GM13976 (cell line): ENCODE data around the gene CMPK2.

Experiments used
- DNase-seq: peaks from one replicate; pipeline ENCODE4 v3.0.0; 2012; ENCODE audit warnings: low spot score
- CTCF ChIP-seq: IDR thresholded peaks from 2 replicates; pipeline ENCODE4 v1.5.1; 2012; ENCODE audit warnings: borderline replicate concordance, mild to moderate bottlenecking; ENCODE audit not compliant: insufficient read depth; ENCODE audit errors: extremely low read depth, missing control alignments, control extremely low read depth
- in situ Hi-C: fragments of 300-500 bp; cut with MboI; formaldehyde crosslinking; loops from one replicate; pipeline ENCODE4 v1.12.0; 2022; ENCODE audit warnings: low sequenced_read_pairs, mixed read lengths, inconsistent platforms; ENCODE audit not compliant: unreplicated experiment

The CMPK2 gene

DNA sequence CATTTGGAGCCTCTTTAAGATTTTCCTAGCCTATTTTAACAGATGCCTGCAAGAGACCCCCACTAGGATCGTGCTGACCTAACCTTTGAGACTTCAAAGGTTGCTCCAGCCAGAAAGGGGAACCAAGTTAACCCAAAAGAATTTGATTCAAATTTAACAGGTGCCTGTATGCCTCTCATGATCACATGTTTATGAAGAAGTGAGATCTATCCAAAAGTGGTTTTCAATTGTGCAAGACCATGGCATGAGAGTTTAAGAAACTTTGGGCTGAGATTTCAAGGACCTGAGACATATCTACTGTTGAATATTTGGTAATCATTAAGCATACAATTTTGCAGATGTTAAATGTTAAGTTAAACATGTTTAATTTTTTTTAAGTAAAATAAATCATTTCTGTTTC is 10.6 kb upstream of the CMPK2 start:
- no peak for TF ChIP-seq CTCF
- no peak for DNase-seq
- in situ Hi-C loops = no loop called here

DNA sequence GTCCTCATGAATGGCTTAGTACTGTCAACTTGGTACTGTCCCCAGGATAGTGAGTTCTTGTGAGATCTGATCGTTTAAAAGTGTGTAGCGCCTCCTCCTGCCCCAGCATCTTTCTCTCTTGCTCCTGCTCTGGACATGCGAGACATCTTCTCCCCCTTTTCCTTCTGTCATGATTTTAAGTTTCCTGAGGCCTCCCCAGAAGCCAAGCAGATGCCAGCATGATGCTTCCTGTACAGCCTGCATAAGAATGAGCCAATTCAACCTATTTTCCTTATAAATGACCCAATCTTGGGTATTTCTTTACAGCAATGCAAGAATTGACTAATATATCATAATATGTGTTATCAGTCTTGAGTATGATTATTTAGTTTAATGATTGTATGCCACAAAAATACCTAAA is 8.3 kb upstream of the CMPK2 start:
- in situ Hi-C loops = no loop called here
- TF ChIP-seq CTCF = no peak
- no peak for DNase-seq

DNA sequence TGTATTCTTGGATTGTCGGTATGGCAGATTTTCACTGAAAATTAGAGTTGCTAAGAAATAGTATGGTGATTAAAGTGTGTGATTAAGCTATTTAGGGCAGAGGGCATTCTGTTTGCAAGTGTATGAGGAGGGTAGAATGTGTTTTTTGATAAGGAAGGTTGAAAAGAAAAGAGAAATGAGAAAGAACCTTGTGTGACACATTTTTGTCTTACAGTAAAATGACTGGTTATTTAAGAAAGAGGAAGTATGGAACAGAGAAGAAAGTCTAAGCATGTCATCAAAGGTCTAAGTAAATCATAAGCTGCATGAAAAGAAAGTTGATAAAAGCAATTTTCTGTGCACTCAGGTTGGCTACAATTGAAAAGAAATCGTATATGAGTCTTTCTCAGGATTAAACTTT is 6.7 kb upstream of the CMPK2 start:
- no peak for DNase-seq
- no peak for TF ChIP-seq CTCF
- in situ Hi-C loops = no loop called here

DNA sequence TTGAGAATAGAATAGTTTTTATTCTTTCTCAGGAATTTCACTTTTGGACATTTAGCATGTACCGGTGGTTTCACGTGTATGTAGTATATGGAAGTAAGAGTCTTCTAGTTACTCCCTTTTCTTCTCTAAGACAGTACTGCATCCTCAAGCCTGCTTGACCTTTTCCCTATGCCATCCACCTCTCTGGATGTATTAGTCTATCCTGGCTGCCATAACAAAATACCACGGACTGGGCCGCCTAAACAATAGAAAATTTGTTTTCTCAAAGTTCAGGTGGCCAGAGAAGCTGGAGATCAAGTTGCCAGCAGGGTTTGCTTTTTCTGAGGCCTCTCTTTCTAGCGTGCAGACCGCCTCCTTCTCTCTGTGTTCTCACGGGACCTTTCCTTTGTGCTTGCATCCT is 1.3 kb upstream of the CMPK2 start:
- no peak for TF ChIP-seq CTCF
- in situ Hi-C loops = no loop called here
- DNase-seq = no peak

- peak; percentile 46 for DNase-seq
- peak; percentile 51 for TF ChIP-seq CTCF
- in situ Hi-C loops = no loop called here
These were observed 566 bp upstream of the CMPK2 start for GRCh38 chr2:6866275-6866671.

- peak; percentile 4 for TF ChIP-seq CTCF
- no peak for DNase-seq
- in situ Hi-C loops = no loop called here
These were observed 773 bp downstream of the CMPK2 start for GRCh38 chr2:6864923-6865345.

DNA sequence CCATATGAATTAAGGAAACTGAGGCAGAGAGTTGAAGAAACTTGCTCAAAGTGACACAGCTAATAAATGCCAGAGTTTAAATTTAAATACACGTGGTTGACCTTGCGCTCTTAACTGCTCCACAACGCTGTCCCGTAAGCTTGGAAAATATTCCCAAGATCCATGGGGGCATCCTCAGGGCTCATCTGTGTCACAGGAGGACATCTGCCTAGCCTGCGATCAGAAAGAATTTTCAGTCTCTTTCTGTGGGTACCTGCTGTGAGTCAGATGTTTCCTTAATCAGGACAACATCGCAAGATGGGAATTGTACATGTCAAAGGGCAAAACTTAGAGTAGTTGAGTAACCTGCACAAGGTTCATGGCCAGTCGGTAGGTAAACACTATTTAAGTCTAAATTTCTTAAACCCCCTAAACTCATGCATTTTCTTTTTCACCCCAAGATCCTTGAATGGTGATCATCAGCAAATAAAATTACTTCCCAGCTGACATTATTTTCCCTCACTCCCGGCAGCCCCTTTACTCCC is 1.4 kb downstream of the CMPK2 start:
- TF ChIP-seq CTCF = no peak
- in situ Hi-C loops = no loop called here

More for the DNA sequence above, 1.4 kb downstream of the CMPK2 start:
- DNase-seq = no peak
